ENCODE data around the gene FARS2.

Gene FARS2

GRCh38 chr6:5326022-5326641, 64.8 kb downstream of the FARS2 start:
- no peak for DNase-seq (ENCODE audit: low spot score)

GRCh38 chr6:5328800-5329199, 67.5 kb downstream of the FARS2 start:
- no peak for DNase-seq (ENCODE audit: low spot score)

GRCh38 chr6:5331845-5332442, 70.6 kb downstream of the FARS2 start:
- no peak for DNase-seq (ENCODE audit: low spot score)

- no peak for DNase-seq (ENCODE audit: low spot score)
These were observed 72.3 kb downstream of the FARS2 start for GRCh38 chr6:5333658-5334057.

GRCh38 chr6:5334341-5334740, 73.0 kb downstream of the FARS2 start:
- DNase-seq (ENCODE audit: low spot score), result no peak

GRCh38 chr6:5335020-5335419, 73.7 kb downstream of the FARS2 start:
- DNase-seq (ENCODE audit: low spot score), result no peak

GRCh38 chr6:5337573-5337972, 76.3 kb downstream of the FARS2 start:
- DNase-seq (ENCODE audit: low spot score), result no peak

GRCh38 chr6:5338177-5338960, 77.1 kb downstream of the FARS2 start:
- no peak for DNase-seq (ENCODE audit: low spot score)

- no peak for DNase-seq (ENCODE audit: low spot score)
These were observed 78.5 kb downstream of the FARS2 start for GRCh38 chr6:5339786-5340185.

- no peak for DNase-seq (ENCODE audit: low spot score)
These were observed 80.5 kb downstream of the FARS2 start for GRCh38 chr6:5341845-5342244.

- peak; percentile 79 for DNase-seq (ENCODE audit: low spot score)
These were observed 82.7 kb downstream of the FARS2 start for GRCh38 chr6:5343998-5344397.

- DNase-seq (ENCODE audit: low spot score), result no peak
These were observed 84.0 kb downstream of the FARS2 start for GRCh38 chr6:5345324-5345723.

GRCh38 chr6:5351552-5352210, 90.4 kb downstream of the FARS2 start:
- no peak for DNase-seq (ENCODE audit: low spot score)

GRCh38 chr6:5353971-5354370, 92.7 kb downstream of the FARS2 start:
- no peak for DNase-seq (ENCODE audit: low spot score)

GRCh38 chr6:5357486-5357885, 96.2 kb downstream of the FARS2 start:
- DNase-seq (ENCODE audit: low spot score), result no peak

- no peak for DNase-seq (ENCODE audit: low spot score)
These were observed 98.1 kb downstream of the FARS2 start for GRCh38 chr6:5359417-5359816.

GRCh38 chr6:5361396-5361795, 100.1 kb downstream of the FARS2 start:
- peak; percentile 89 for DNase-seq (ENCODE audit: low spot score)

- DNase-seq (ENCODE audit: low spot score), result no peak
These were observed 104.3 kb downstream of the FARS2 start for GRCh38 chr6:5365436-5366195.

GRCh38 chr6:5366941-5367340, 105.6 kb downstream of the FARS2 start:
- no peak for DNase-seq (ENCODE audit: low spot score)

GRCh38 chr6:5367510-5367909, 106.2 kb downstream of the FARS2 start:
- no peak for DNase-seq (ENCODE audit: low spot score)

- no peak for DNase-seq (ENCODE audit: low spot score)
These were observed 112.1 kb downstream of the FARS2 start for GRCh38 chr6:5373430-5373829.

GRCh38 chr6:5378331-5378730, 117.0 kb downstream of the FARS2 start:
- DNase-seq (ENCODE audit: low spot score), result no peak
